Measurements from ENCODE around the gene ARHGAP24.

DNA sequence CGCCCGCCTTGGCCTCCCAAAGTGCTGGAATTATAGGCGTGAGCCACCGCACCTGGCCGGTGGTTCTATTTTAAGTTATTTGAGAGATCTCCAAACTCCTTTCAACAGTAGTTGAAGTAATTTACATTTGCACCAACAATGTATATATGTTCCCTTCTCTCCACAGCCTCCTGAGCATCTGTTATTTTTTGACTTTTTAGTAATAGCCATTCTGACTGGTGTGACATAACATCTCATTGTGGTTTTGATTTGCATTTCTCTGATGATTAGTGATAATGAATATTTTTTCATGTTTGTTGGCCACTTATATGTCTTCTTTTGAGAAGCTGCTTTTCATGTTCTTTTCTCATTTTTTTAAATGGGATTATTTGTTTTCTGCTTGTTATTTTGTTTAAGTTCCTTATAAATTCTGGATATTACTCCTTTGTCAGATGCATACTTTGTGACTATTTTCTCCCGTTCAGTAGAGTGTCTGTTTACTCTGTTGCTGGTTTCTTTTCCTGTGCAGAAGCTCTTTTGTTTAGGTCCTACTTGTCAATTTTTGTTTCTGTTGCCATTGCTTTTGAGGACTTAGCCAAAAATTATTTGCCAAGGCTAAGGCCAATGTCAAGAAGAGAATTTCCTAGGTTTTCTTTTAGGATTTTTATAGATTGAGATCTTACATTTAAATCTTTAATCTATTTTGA lies 213.2 kb downstream of the ARHGAP24 start:
- TF ChIP-seq CTCF (IDR thresholded peaks at IDR 0.05) (no peak), POLR2A (IDR thresholded peaks at IDR 0.05) (no peak)

Measured in esophagus squamous epithelium (tissue), 4 donors.